Heart right ventricle (tissue), 16 donors: ENCODE measurements around the gene RASD1. TPM values are rescaled to one million over a fixed set of nuclear protein-coding genes. Genes with fewer than 3 reads are reported as not detected.
A peak's percentile ranks its signal among the peaks of the same experiment; 100 is the strongest.

Source experiments
- ATAC-seq, 8 donors: fragments of 200-7000 bp; cut with Tn5 transposase; one replicate each; pipeline ENCODE4 v1.9.1; 2020; ENCODE audit warnings: mild to moderate bottlenecking in 8 of 8, moderate library complexity in 8 of 8, moderate number of reproducible peaks in 1 of 8
- DNase-seq, 2 donors: peaks; one replicate each; pipeline ENCODE4 v3.0.0-alpha.2; 2020
- H3K27ac ChIP-seq, 10 donors: fragments of 200-600 bp; sonication (generic) in 2 of 10; one replicate each; pipeline versions ENCODE4 v1.5.0 to v1.8.0; 2020 to 2022; ENCODE audit warnings: mild to moderate bottlenecking in 3 of 10
- H3K27me3 ChIP-seq, 7 donors: fragments of 200-600 bp; one replicate each; pipeline ENCODE4 v1.8.0; 2021 to 2022; ENCODE audit warnings: mild to moderate bottlenecking in 2 of 7
- H3K36me3 ChIP-seq, 9 donors: fragments of 200-600 bp; sonication (generic) in 1 of 9; one replicate each; pipeline versions ENCODE4 v1.5.0 to v1.8.0; 2020 to 2022; ENCODE audit warnings: mild to moderate bottlenecking in 2 of 9
- H3K4me1 ChIP-seq, 9 donors: fragments of 200-600 bp; sonication (generic) in 1 of 9; one replicate each; pipeline versions ENCODE4 v1.5.0 to v1.8.0; 2020 to 2022; ENCODE audit warnings: mild to moderate bottlenecking in 4 of 9
- H3K4me3 ChIP-seq, 10 donors: fragments of 200-600 bp; sonication (generic) in 2 of 10; one replicate each; pipeline versions ENCODE4 v1.5.0 to v1.8.0; 2020 to 2022; ENCODE audit warnings: mild to moderate bottlenecking in 7 of 10, moderate library complexity in 2 of 10
- H3K9me3 ChIP-seq, 11 donors: fragments of 200-600 bp in 10 of 11; sonication (generic) in 2 of 11; one replicate each; pipeline versions ENCODE4 v1.5.0 to v1.8.0; 2013 to 2022; ENCODE audit warnings: mild to moderate bottlenecking in 2 of 11, control low read depth in 1 of 11, moderate library complexity in 1 of 11
- WGBS, 2 donors: extraction: QIAGEN DNeasy Blood & Tissue Kit; methylation state at CpG; one replicate each; pipeline ENCODE4 v1.1.7; 2013; ENCODE audit warnings: inconsistent platforms in 1 of 2; 5-methylcytosine and 5-hydroxymethylcytosine counted together
- intact Hi-C, 10 donors: fragments of 100-400 bp; cut with DNase I; formaldehyde crosslinking; loops; one replicate each; pipeline versions ENCODE4 v1.11.1 to v1.14.2; 2022
- polyA plus RNA-seq, 2 donors: library from polyadenylated mRNA; stranded (reverse); fragments of 200-250 nt; gene quantifications; one replicate each; pipeline ENCODE4 v1.2.3, GENCODE V29; 2013
- total RNA-seq, 10 donors: library from RNA; stranded (reverse); fragmentation: NEBNext Ultra II Directional in 3 of 10; extraction: Animal tissue kit (Norgen Biotek cat#: 25700) in 3 of 10; gene quantifications; one replicate each; pipeline versions ENCODE4 v1.2.1 to v1.2.4, GENCODE V29; 2021 to 2023
- TF ChIP-seq, protein P1 (sequence below), 9 donors: fragments of 200-600 bp; sonication (generic) in 2 of 9; IDR thresholded peaks; one replicate each; pipeline versions ENCODE4 v1.5.0 to v1.8.0; 2021 to 2022; ENCODE audit warnings: antibody characterized with exemption in 9 of 9, mild to moderate bottlenecking in 5 of 9, moderate library complexity in 1 of 9
- donor health status: Arrhythmogenic right ventricular cardiomyopathy.
- donor health status: ischemic (EF 13 %, LVEDD 7.1; RV severe dilation, severe dysfunction).
- donor health status: healthy with polysubstance abuse.
- donor health status: DM: no; HTN: yes; CAD: no.
- donor health status: DM: no; HTN: no; CAD: no.
- donor health status: ischemic (EF 25% LVEDD 6.9; RV normal size, moderate dysfunction).
- donor health status: ischemic (EF 25% LVEDD 5.7; RV mildly dilated, moderate dysfunction).
- donor health status: healthy.
- donor health status: DM: yes; HTN: yes; CAD: no.
- donor health status: Ischemic cardiomyopathy.
- donor health status: ischemic (EF 35%, LVEDD 5.7; RV mildly dilated, moderate dysfunction).
- donor health status: nonischemic (EF 11% LVEDD 7.7; RV severe dilation, severe dysfunction).
- donor health status: DM: yes; HTN: yes; CAD: no.
- donor health status: PGD.
- donor health status: ischemic (EF 29% LVEDD 5.4; RV normal size, mild dysfunction).
- donor health status: nonischemic (EF 23%, LVEDD 6.1; RV moderate dilation, normal function).

Gene RASD1
- total and polyA plus RNA-seq, 12 donors: 2.2 to 85.8 (median 11.5) TPM

DNA sequence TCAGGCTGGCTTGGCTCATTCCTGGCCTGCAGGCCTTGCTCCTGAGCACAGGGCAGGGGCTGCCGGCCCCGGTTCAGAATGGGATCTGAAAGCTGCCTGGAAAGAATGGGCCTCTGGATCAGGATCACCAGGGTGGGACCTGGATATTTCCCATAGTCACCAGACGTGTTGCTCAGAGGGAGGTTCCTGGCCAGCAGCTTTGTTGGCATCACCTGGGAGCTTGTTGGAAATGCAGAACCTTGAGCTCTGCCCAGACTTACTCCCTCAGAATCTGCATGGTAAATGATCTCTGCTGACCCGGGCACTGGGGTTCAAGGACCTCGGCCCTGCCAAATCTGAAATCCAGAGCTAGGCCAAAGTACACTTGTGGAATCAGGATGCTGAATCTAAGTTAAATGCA, 48.9 kb downstream of the RASD1 start:
- no peak overlapping the region for H3K4me3 ChIP-seq
- no peak for ATAC-seq
- peaks cover 0 to 15% (median 12%) of the 10 kb centered on the region in 9 donors for H3K4me1 ChIP-seq
- no peak for DNase-seq
- H3K36me3 ChIP-seq: no peaks in the 10 kb centered on the region
- no peaks in the 10 kb centered on the region for H3K27me3 ChIP-seq
- H3K9me3 ChIP-seq: no peaks in the 10 kb centered on the region
- 89 to 90% methylated on average over 5 of the region's 5 CpGs for WGBS, 2 donors
- H3K27ac ChIP-seq: no peak overlapping the region
- intact Hi-C loops: no loop called here
- TF ChIP-seq, protein P1, sequence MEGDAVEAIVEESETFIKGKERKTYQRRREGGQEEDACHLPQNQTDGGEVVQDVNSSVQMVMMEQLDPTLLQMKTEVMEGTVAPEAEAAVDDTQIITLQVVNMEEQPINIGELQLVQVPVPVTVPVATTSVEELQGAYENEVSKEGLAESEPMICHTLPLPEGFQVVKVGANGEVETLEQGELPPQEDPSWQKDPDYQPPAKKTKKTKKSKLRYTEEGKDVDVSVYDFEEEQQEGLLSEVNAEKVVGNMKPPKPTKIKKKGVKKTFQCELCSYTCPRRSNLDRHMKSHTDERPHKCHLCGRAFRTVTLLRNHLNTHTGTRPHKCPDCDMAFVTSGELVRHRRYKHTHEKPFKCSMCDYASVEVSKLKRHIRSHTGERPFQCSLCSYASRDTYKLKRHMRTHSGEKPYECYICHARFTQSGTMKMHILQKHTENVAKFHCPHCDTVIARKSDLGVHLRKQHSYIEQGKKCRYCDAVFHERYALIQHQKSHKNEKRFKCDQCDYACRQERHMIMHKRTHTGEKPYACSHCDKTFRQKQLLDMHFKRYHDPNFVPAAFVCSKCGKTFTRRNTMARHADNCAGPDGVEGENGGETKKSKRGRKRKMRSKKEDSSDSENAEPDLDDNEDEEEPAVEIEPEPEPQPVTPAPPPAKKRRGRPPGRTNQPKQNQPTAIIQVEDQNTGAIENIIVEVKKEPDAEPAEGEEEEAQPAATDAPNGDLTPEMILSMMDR (IDR thresholded peaks at IDR 0.05): no peak

DNA sequence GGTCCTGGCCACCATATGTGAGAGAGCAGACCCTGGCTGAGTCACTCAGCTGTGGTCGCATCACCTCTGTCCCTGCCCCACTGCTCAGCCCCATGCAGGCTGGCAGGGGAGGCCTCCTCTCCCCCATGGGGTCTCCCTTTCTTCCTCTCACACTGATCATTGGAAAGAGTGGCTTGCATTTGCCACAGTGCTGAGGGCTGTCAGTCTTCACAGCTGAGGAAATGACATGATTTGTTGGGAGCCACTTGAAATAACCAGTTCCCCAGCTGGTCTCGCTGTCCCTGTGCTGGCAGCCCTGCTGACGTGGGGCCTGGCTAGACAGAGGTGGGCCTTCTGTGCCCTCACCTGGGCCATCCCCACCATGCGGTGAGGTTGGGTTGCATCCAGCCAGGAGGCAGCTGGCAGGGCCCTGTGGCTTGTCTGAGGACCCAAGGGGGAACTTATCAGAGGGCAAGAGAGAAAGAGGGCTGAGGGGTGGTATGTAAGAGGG, 49.5 kb downstream of the RASD1 start:
- peaks cover 0 to 15% (median 12%) of the 10 kb centered on the region in 9 donors for H3K4me1 ChIP-seq
- TF ChIP-seq, protein P1 (IDR thresholded peaks at IDR 0.05): no peak
- DNase-seq (no peak), ATAC-seq (peak in 2 of 8 donors; percentile 21 to 28)
- H3K4me3 ChIP-seq: no peak overlapping the region
- intact Hi-C loops: no loop called here
- no peak overlapping the region for H3K27ac ChIP-seq
- WGBS, 2 donors: 77 to 86% methylated on average over 4 of the region's 4 CpGs
- no peaks in the 10 kb centered on the region for H3K9me3 ChIP-seq
- H3K36me3 ChIP-seq: no peaks in the 10 kb centered on the region
- H3K27me3 ChIP-seq: no peaks in the 10 kb centered on the region

DNA sequence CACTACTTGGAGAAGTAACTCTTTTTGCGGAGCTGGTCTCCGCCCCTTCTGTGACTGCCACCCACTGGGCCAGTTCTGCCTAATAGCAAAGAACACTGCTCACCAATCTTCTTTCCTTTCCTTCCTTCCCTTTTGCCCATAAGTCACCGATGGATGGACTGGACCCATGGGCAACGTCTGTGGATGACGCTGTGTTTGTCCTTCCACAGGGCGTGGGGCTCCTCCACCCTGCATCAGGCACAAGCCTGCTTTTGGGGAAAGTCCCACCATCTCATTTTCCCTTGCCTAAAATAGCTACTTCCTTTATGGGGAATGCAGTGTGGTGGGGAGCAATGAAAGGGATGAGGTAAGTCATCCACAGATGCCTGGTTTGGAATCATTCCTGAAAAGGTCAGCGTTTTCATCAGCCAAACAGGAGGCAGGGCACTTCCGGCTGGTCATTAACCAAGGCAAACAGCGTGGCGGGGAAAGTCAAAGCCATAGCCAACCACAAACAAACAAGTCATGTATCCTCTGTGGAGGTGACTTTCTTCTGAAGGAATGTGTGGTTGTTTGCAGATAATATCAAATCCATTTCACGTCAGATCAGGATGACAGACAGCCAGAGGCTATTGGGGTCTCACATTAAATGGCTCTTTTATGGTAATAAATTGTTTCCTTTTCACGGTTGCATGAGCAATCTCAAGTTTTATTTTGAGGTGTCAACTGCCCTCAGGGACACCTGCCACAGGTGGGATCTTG, 50.1 kb downstream of the RASD1 start:
- 51 to 59% methylated on average over 12 of the region's 12 CpGs for WGBS, 2 donors
- Histone ChIP-seq H3K4me3 (no peak overlapping the region), H3K9me3 (no peaks in the 10 kb centered on the region), H3K27ac (peak overlapping the region in 1 of 10 donors; percentile 13), H3K36me3 (no peaks in the 10 kb centered on the region), H3K27me3 (no peaks in the 10 kb centered on the region), H3K4me1 (peaks cover 0 to 16% (median 14%) of the 10 kb centered on the region in 9 donors)
- DNase-seq (peak in 1 of 2 donors; percentile 27), ATAC-seq (peak; percentile 46 to 71 (median 56))
- intact Hi-C loops: no loop called here
- TF ChIP-seq, protein P1 (IDR thresholded peaks at IDR 0.05): no peak

DNA sequence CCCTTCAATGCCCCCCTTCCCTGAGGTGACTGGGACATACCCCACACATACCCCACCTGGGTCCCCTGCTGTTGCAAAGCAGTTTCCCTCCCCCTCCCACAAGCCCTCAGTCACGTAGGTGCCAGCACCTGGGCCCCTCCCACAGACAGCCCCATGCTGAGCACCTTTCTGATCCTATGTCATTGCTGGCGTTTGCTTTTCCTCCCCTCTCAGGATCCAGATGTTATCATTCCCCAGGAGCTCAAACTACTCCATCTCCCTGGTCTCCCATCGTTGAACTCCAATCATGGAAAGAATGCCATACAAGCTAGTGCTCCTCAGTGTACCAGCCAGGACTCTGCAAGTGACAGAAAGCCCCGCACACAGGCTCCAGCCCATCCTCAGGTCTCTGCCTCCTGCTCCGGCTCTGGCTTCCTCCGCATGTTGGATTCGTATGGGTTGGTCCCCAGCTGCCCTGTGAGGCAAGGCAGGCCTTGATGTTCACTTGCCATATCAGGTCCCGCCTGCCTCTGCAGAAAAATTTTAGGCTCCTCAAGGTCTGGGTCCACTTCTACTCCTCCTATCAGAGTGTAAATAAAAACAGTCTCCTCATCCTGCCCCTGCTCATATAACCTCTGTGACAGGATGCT, 50.8 kb downstream of the RASD1 start:
- peak in 1 of 8 donors; percentile 10 for ATAC-seq
- H3K27ac ChIP-seq: peak overlapping the region in 1 of 10 donors; percentile 13
- WGBS, 2 donors: 64 to 71% methylated on average over 8 of the region's 8 CpGs
- intact Hi-C loops: no loop called here
- TF ChIP-seq, protein P1 (IDR thresholded peaks at IDR 0.05): no peak
- H3K4me1 ChIP-seq: peaks cover 0 to 17% (median 14%) of the 10 kb centered on the region in 9 donors
- H3K9me3 ChIP-seq: no peaks in the 10 kb centered on the region
- DNase-seq: no peak
- no peaks in the 10 kb centered on the region for H3K36me3 ChIP-seq
- no peak overlapping the region for H3K4me3 ChIP-seq
- no peaks in the 10 kb centered on the region for H3K27me3 ChIP-seq

Other genes starting within 250 kb of the RASD1 start
- 10 to 100 TPM; 63.8 to 84.4 (median 71.1) TPM for gene COPS3, start 215.1 kb downstream of the RASD1 start, total RNA-seq
- 10 to 100 TPM; 23.4 to 84.6 TPM for gene COPS3, start 215.1 kb downstream of the RASD1 start, polyA plus RNA-seq
- 10 to 100 TPM in 5 of 10 donors, 1 to 10 TPM in 5; 7.4 to 15.8 (median 9.8) TPM for gene NT5M, start 193.0 kb downstream of the RASD1 start, total RNA-seq
- 10 to 100 TPM in 1 of 2 donors, 1 to 10 TPM in 1; 4.9 to 14.8 TPM for gene NT5M, start 193.0 kb downstream of the RASD1 start, polyA plus RNA-seq
- gene MED9, start 19.4 kb downstream of the RASD1 start, total RNA-seq: 10 to 100 TPM; 31.4 to 42.0 (median 35.2) TPM
- gene MED9, start 19.4 kb downstream of the RASD1 start, polyA plus RNA-seq: 10 to 100 TPM; 32.6 to 33.8 TPM
- gene PEMT, start 95.3 kb upstream of the RASD1 start, total RNA-seq: 10 to 100 TPM; 13.5 to 26.7 (median 21.1) TPM
- 10 to 100 TPM; 50.8 to 55.2 TPM for gene PEMT, start 95.3 kb upstream of the RASD1 start, polyA plus RNA-seq
- gene RAI1, start 185.1 kb upstream of the RASD1 start, total RNA-seq: 10 to 100 TPM; 15.8 to 32.0 (median 20.9) TPM
- 10 to 100 TPM; 13.8 to 17.5 TPM for gene RAI1, start 185.1 kb upstream of the RASD1 start, polyA plus RNA-seq